ENCODE measurements around the gene LYL1. TPM values are rescaled to one million over a fixed set of nuclear protein-coding genes. Genes with fewer than 3 reads are reported as not detected.

The LYL1 gene
- total and polyA plus RNA-seq, 5 donors = 8.0 to 11.9 (median 9.8) TPM

GRCh38 chr19:13053761-13054625 lies 48.7 kb downstream of the LYL1 start:
- WGBS = 25% methylated on average over 17 of the region's 17 CpGs
- ATAC-seq (peak; percentile 78 to 83), DNase-seq (peak; percentile 95 to 98 (median 97))
- peaks cover 61% of the 10 kb centered on the region for H3K4me1 ChIP-seq (ENCODE audit: control insufficient read depth, insufficient read depth, low read length)
- no peaks in the 10 kb centered on the region for H3K9me3 ChIP-seq (ENCODE audit: control insufficient read depth, low read length)
- H3K4me3 ChIP-seq (ENCODE audit: low read length) = no peak overlapping the region
- H3K27me3 ChIP-seq (ENCODE audit: control insufficient read depth, insufficient read depth) = no peaks in the 10 kb centered on the region
- intact Hi-C loops (cut with DNase I) = no loop called here
- H3K27ac ChIP-seq (ENCODE audit: low read length) = peak overlapping the region; percentile 97

- peak in 2 of 3 donors; percentile 62 to 66 for DNase-seq
- Histone ChIP-seq H3K27ac (ENCODE audit: low read length) (peak overlapping the region; percentile 97), H3K9me3 (ENCODE audit: control insufficient read depth, low read length) (no peaks in the 10 kb centered on the region), H3K4me3 (ENCODE audit: low read length) (no peak overlapping the region), H3K4me1 (ENCODE audit: control insufficient read depth, insufficient read depth, low read length) (peaks cover 61% of the 10 kb centered on the region), H3K27me3 (ENCODE audit: control insufficient read depth, insufficient read depth) (no peaks in the 10 kb centered on the region)
- peak; percentile 2 to 18 for ATAC-seq
- 42% methylated on average over 3 of the region's 3 CpGs for WGBS
- intact Hi-C loops (cut with DNase I) = no loop called here
Measured at GRCh38 chr19:13053238-13053637, 49.4 kb downstream of the LYL1 start.

GRCh38 chr19:13052447-13053175 lies 50.0 kb downstream of the LYL1 start:
- intact Hi-C loops (cut with DNase I) = no loop called here
- no peaks in the 10 kb centered on the region for H3K27me3 ChIP-seq (ENCODE audit: control insufficient read depth, insufficient read depth)
- ATAC-seq (no peak), DNase-seq (peak in 1 of 3 donors; percentile 44)
- 46% methylated on average over 12 of the region's 12 CpGs for WGBS
- no peak overlapping the region for H3K4me3 ChIP-seq (ENCODE audit: low read length)
- H3K4me1 ChIP-seq (ENCODE audit: control insufficient read depth, insufficient read depth, low read length) = peaks cover 55% of the 10 kb centered on the region
- H3K9me3 ChIP-seq (ENCODE audit: control insufficient read depth, low read length) = no peaks in the 10 kb centered on the region
- H3K27ac ChIP-seq (ENCODE audit: low read length) = peak overlapping the region; percentile 97

GRCh38 chr19:13051557-13052165 lies 51.0 kb downstream of the LYL1 start:
- intact Hi-C loops (cut with DNase I) = no loop called here
- H3K4me3 ChIP-seq (ENCODE audit: low read length) = no peak overlapping the region

GRCh38 chr19:13050274-13050673 lies 52.4 kb downstream of the LYL1 start:
- WGBS = 32% methylated on average over 4 of the region's 4 CpGs
- intact Hi-C loops (cut with DNase I) = no loop called here
- Histone ChIP-seq H3K27ac (ENCODE audit: low read length) (no peak overlapping the region), H3K9me3 (ENCODE audit: control insufficient read depth, low read length) (no peaks in the 10 kb centered on the region), H3K4me1 (ENCODE audit: control insufficient read depth, insufficient read depth, low read length) (peaks cover 39% of the 10 kb centered on the region), H3K27me3 (ENCODE audit: control insufficient read depth, insufficient read depth) (no peaks in the 10 kb centered on the region), H3K4me3 (ENCODE audit: low read length) (no peak overlapping the region)
- DNase-seq (peak in 1 of 3 donors; percentile 6), ATAC-seq (no peak)

More at GRCh38 chr19:13051557-13052165, 51.0 kb downstream of the LYL1 start:
- H3K27ac ChIP-seq (ENCODE audit: low read length) = peak overlapping the region; percentile 97
- H3K9me3 ChIP-seq (ENCODE audit: control insufficient read depth, low read length) = no peaks in the 10 kb centered on the region
- peak in 2 of 3 donors; percentile 82 to 88 for DNase-seq
- peaks cover 48% of the 10 kb centered on the region for H3K4me1 ChIP-seq (ENCODE audit: control insufficient read depth, insufficient read depth, low read length)
- ATAC-seq = peak; percentile 9 to 12
- 3% methylated on average over 23 of the region's 23 CpGs for WGBS
- no peaks in the 10 kb centered on the region for H3K27me3 ChIP-seq (ENCODE audit: control insufficient read depth, insufficient read depth)

Other genes with a start within 250 kb of the LYL1 start
- gene DNASE2, start 221.4 kb downstream of the LYL1 start, total RNA-seq = 10 to 100 TPM; 22.2 to 30.6 (median 24.5) TPM
- gene DNASE2, start 221.4 kb downstream of the LYL1 start, polyA plus RNA-seq = 19.2 TPM
- not detected for gene KLF1, start 215.7 kb downstream of the LYL1 start, total RNA-seq
- not detected for gene KLF1, start 215.7 kb downstream of the LYL1 start, polyA plus RNA-seq
- gene GCDH, start 211.7 kb downstream of the LYL1 start, total RNA-seq = 10 to 100 TPM; 22.7 to 38.2 (median 27.4) TPM
- gene GCDH, start 211.7 kb downstream of the LYL1 start, polyA plus RNA-seq = 26.1 TPM
- under 1 TPM in 1 of 4 donors, not detected in 3; 0.48 TPM for gene SYCE2, start 183.6 kb downstream of the LYL1 start, total RNA-seq
- 0.07 TPM for gene SYCE2, start 183.6 kb downstream of the LYL1 start, polyA plus RNA-seq
- 10 to 100 TPM; 32.6 to 44.8 (median 42.9) TPM for gene FARSA, start 169.1 kb downstream of the LYL1 start, total RNA-seq
- gene FARSA, start 169.1 kb downstream of the LYL1 start, polyA plus RNA-seq = 38.7 TPM
- gene CALR, start 164.2 kb downstream of the LYL1 start, total RNA-seq = 100 to 1,000 TPM; 314 to 703 (median 631) TPM
- gene CALR, start 164.2 kb downstream of the LYL1 start, polyA plus RNA-seq = 374 TPM
- 100 to 1,000 TPM; 127 to 137 (median 133) TPM for gene RAD23A, start 157.0 kb downstream of the LYL1 start, total RNA-seq
- gene RAD23A, start 157.0 kb downstream of the LYL1 start, polyA plus RNA-seq = 122 TPM
- gene GADD45GIP1, start 145.6 kb downstream of the LYL1 start, total RNA-seq = 10 to 100 TPM; 24.3 to 33.2 (median 29.1) TPM
- 64.5 TPM for gene GADD45GIP1, start 145.6 kb downstream of the LYL1 start, polyA plus RNA-seq
- 10 to 100 TPM in 2 of 4 donors, 1 to 10 TPM in 2; 5.0 to 13.8 (median 11.1) TPM for gene DAND5, start 133.3 kb downstream of the LYL1 start, total RNA-seq
- 7.0 TPM for gene DAND5, start 133.3 kb downstream of the LYL1 start, polyA plus RNA-seq
- gene NFIX, start 107.4 kb downstream of the LYL1 start, total RNA-seq = 100 to 1,000 TPM; 123 to 168 (median 156) TPM
- gene NFIX, start 107.4 kb downstream of the LYL1 start, polyA plus RNA-seq = 67.4 TPM
- 10 to 100 TPM; 14.8 to 22.2 (median 17.5) TPM for gene TRMT1, start 13.9 kb upstream of the LYL1 start, total RNA-seq
- gene TRMT1, start 13.9 kb upstream of the LYL1 start, polyA plus RNA-seq = 19.9 TPM
- gene NACC1, start 15.4 kb upstream of the LYL1 start, total RNA-seq = 10 to 100 TPM; 27.6 to 44.2 (median 40.2) TPM
- 40.2 TPM for gene NACC1, start 15.4 kb upstream of the LYL1 start, polyA plus RNA-seq
- gene STX10, start 47.5 kb upstream of the LYL1 start, total RNA-seq = 10 to 100 TPM; 30.8 to 39.8 (median 37.2) TPM
- 47.7 TPM for gene STX10, start 47.5 kb upstream of the LYL1 start, polyA plus RNA-seq
- gene IER2, start 47.6 kb upstream of the LYL1 start, total RNA-seq = 10 to 100 TPM; 22.2 to 53.5 (median 29.2) TPM
- 62.9 TPM for gene IER2, start 47.6 kb upstream of the LYL1 start, polyA plus RNA-seq